Activated naive CD4-positive, alpha-beta T cell treated with anti-CD3 and anti-CD28 coated beads, Interleukin-2, amount 10 ng/mL, durations not matched to agents 7 days and 5 days (primary cell): ENCODE data around the gene LINGO1.

ENCODE experiments used
- CTCF ChIA-PET: fragments of 350-600 bp; sonication (Branson Sonifier 250); formaldehyde crosslinking; loops from one replicate; lab custom pipeline; 2021; ENCODE audit warnings: antibody characterized with exemption; lab: Charles Lee
- DNase-seq: peaks from one replicate; pipeline ENCODE4 v3.0.0-alpha.2; 2020
- H3K27ac Mint-ChIP-seq: one replicate; pipeline ENCODE4 v1.8.0; 2021; ENCODE audit warnings: mild to moderate bottlenecking, moderate library complexity, mixed read lengths
- H3K27me3 Mint-ChIP-seq: one replicate; pipeline ENCODE4 v1.8.0; 2021; ENCODE audit warnings: mild to moderate bottlenecking, mixed read lengths
- H3K36me3 Mint-ChIP-seq: one replicate; pipeline ENCODE4 v1.8.0; 2021; ENCODE audit warnings: mixed read lengths
- H3K4me1 Mint-ChIP-seq: one replicate; pipeline ENCODE4 v1.8.0; 2021; ENCODE audit warnings: mixed read lengths
- H3K4me3 Mint-ChIP-seq: one replicate; pipeline ENCODE4 v1.8.0; 2021; ENCODE audit warnings: mild to moderate bottlenecking, moderate library complexity, mixed read lengths
- H3K9me3 Mint-ChIP-seq: one replicate; pipeline ENCODE4 v1.8.0; 2021; ENCODE audit warnings: mixed read lengths

The LINGO1 gene

GRCh38 chr15:77632534-77633133 lies at the start of gene LINGO1:
Gene LINGO1, minus strand, starts transcription at chr15:77632912. Its CDS starts 597 bp downstream, at chr15:77632315.
- Mint-ChIP-seq H3K36me3 (no peaks in the 10 kb centered on the region), H3K4me1 (peaks cover 12% of the 10 kb centered on the region), H3K27ac (no peak within 1 kb of the TSS), H3K27me3 (peaks cover 87% of the 10 kb centered on the region), H3K9me3 (no peaks in the 10 kb centered on the region), H3K4me3 (no peak within 1 kb of the TSS)
- CTCF ChIA-PET: interaction anchor here (1.0 to 3.6 kb wide), 5 partner anchors 8 to 525 kb away, joined by 3 to 23 read pairs (median 3); no protein-coding TSS in a partner anchor
- no peak for DNase-seq

GRCh38 chr15:77681362-77681761 lies 48.6 kb upstream of the LINGO1 start:
- CTCF ChIA-PET: interaction anchor here (1.0 kb wide), 1 partner anchor 48 kb away, joined by 3 read pairs; no protein-coding TSS in a partner anchor
- Mint-ChIP-seq H3K27ac (no peak overlapping the region), H3K9me3 (no peaks in the 10 kb centered on the region), H3K36me3 (no peaks in the 10 kb centered on the region), H3K4me1 (no peaks in the 10 kb centered on the region), H3K4me3 (no peak overlapping the region), H3K27me3 (peaks cover 19% of the 10 kb centered on the region)
- DNase-seq: no peak

GRCh38 chr15:77676569-77677375 lies 44.1 kb upstream of the LINGO1 start:
- Mint-ChIP-seq H3K4me1 (no peaks in the 10 kb centered on the region), H3K36me3 (no peaks in the 10 kb centered on the region), H3K27me3 (peaks cover 10% of the 10 kb centered on the region), H3K4me3 (no peak overlapping the region), H3K27ac (no peak overlapping the region), H3K9me3 (no peaks in the 10 kb centered on the region)
- no peak for DNase-seq
- CTCF ChIA-PET: no interaction called here

- H3K36me3 Mint-ChIP-seq: no peaks in the 10 kb centered on the region
These were observed 43.2 kb upstream of the LINGO1 start for GRCh38 chr15:77675806-77676415.

GRCh38 chr15:77674327-77674726 lies 41.6 kb upstream of the LINGO1 start:
- no peaks in the 10 kb centered on the region for H3K4me1 Mint-ChIP-seq

More at GRCh38 chr15:77675806-77676415, 43.2 kb upstream of the LINGO1 start:
- Mint-ChIP-seq H3K27ac (no peak overlapping the region), H3K4me1 (no peaks in the 10 kb centered on the region), H3K27me3 (peaks cover 7% of the 10 kb centered on the region), H3K9me3 (no peaks in the 10 kb centered on the region), H3K4me3 (no peak overlapping the region)
- CTCF ChIA-PET: no interaction called here
- no peak for DNase-seq

GRCh38 chr15:77673866-77674265 lies 41.2 kb upstream of the LINGO1 start:
- Mint-ChIP-seq H3K9me3 (no peaks in the 10 kb centered on the region), H3K27me3 (peaks cover 10% of the 10 kb centered on the region), H3K36me3 (no peaks in the 10 kb centered on the region), H3K4me1 (no peaks in the 10 kb centered on the region), H3K4me3 (no peak overlapping the region), H3K27ac (no peak overlapping the region)
- DNase-seq: no peak
- CTCF ChIA-PET: no interaction called here

More at GRCh38 chr15:77674327-77674726, 41.6 kb upstream of the LINGO1 start:
- Mint-ChIP-seq H3K27ac (no peak overlapping the region), H3K4me3 (no peak overlapping the region), H3K9me3 (no peaks in the 10 kb centered on the region), H3K27me3 (peaks cover 8% of the 10 kb centered on the region), H3K36me3 (no peaks in the 10 kb centered on the region)
- DNase-seq: no peak
- CTCF ChIA-PET: no interaction called here

GRCh38 chr15:77672135-77672534 lies 39.4 kb upstream of the LINGO1 start:
- no peak for DNase-seq
- H3K36me3 Mint-ChIP-seq: no peaks in the 10 kb centered on the region
- CTCF ChIA-PET: no interaction called here
- H3K27ac Mint-ChIP-seq: no peak overlapping the region
- no peak overlapping the region for H3K4me3 Mint-ChIP-seq
- no peaks in the 10 kb centered on the region for H3K4me1 Mint-ChIP-seq
- H3K27me3 Mint-ChIP-seq: peaks cover 16% of the 10 kb centered on the region
- no peaks in the 10 kb centered on the region for H3K9me3 Mint-ChIP-seq

- Mint-ChIP-seq H3K4me1 (no peaks in the 10 kb centered on the region), H3K9me3 (no peaks in the 10 kb centered on the region), H3K36me3 (no peaks in the 10 kb centered on the region), H3K27me3 (peaks cover 21% of the 10 kb centered on the region), H3K4me3 (no peak overlapping the region), H3K27ac (no peak overlapping the region)
- CTCF ChIA-PET: no interaction called here
- no peak for DNase-seq
These were observed 38.8 kb upstream of the LINGO1 start for GRCh38 chr15:77671362-77672056.

- H3K36me3 Mint-ChIP-seq: no peaks in the 10 kb centered on the region
- no peaks in the 10 kb centered on the region for H3K9me3 Mint-ChIP-seq
- no peaks in the 10 kb centered on the region for H3K4me1 Mint-ChIP-seq
- no peak overlapping the region for H3K4me3 Mint-ChIP-seq
- DNase-seq: no peak
- H3K27me3 Mint-ChIP-seq: peaks cover 22% of the 10 kb centered on the region
- CTCF ChIA-PET: no interaction called here
- H3K27ac Mint-ChIP-seq: no peak overlapping the region
These were observed 38.0 kb upstream of the LINGO1 start for GRCh38 chr15:77670558-77671361.

GRCh38 chr15:77669896-77670295 lies 37.2 kb upstream of the LINGO1 start:
- Mint-ChIP-seq H3K27me3 (peaks cover 26% of the 10 kb centered on the region), H3K4me1 (no peaks in the 10 kb centered on the region), H3K4me3 (no peak overlapping the region), H3K36me3 (no peaks in the 10 kb centered on the region), H3K9me3 (no peaks in the 10 kb centered on the region), H3K27ac (no peak overlapping the region)
- CTCF ChIA-PET: no interaction called here
- DNase-seq: no peak

GRCh38 chr15:77667338-77668234 lies 34.9 kb upstream of the LINGO1 start:
- no peak overlapping the region for H3K4me3 Mint-ChIP-seq
- H3K4me1 Mint-ChIP-seq: no peaks in the 10 kb centered on the region
- peaks cover 26% of the 10 kb centered on the region for H3K27me3 Mint-ChIP-seq
- H3K36me3 Mint-ChIP-seq: no peaks in the 10 kb centered on the region
- no peak for DNase-seq
- no peaks in the 10 kb centered on the region for H3K9me3 Mint-ChIP-seq
- CTCF ChIA-PET: interaction anchor here (1.2 to 1.5 kb wide), 2 partner anchors 21 to 154 kb away, joined by 3 read pairs; no protein-coding TSS in a partner anchor
- H3K27ac Mint-ChIP-seq: no peak overlapping the region

GRCh38 chr15:77666296-77666660 lies 33.6 kb upstream of the LINGO1 start:
- no peak for DNase-seq
- Mint-ChIP-seq H3K4me1 (no peaks in the 10 kb centered on the region), H3K9me3 (no peaks in the 10 kb centered on the region), H3K27ac (no peak overlapping the region), H3K4me3 (no peak overlapping the region), H3K27me3 (peaks cover 30% of the 10 kb centered on the region), H3K36me3 (no peaks in the 10 kb centered on the region)
- CTCF ChIA-PET: no interaction called here
